ENCODE results near the gene SH3BP4.

SH3BP4 gene

GRCh38 chr2:234988491-234988890 lies 36.7 kb downstream of the SH3BP4 start:
- no peak overlapping the region for H3K4me2 ChIP-seq
- H4K20me1 ChIP-seq, result no peaks in the 10 kb centered on the region
- TF ChIP-seq Cebpa-rat (IDR thresholded peaks at IDR 0.05), result no peak
- peaks cover 10% of the 10 kb centered on the region for H3K4me1 ChIP-seq
- H3K36me3 ChIP-seq, result no peaks in the 10 kb centered on the region
- no peak overlapping the region for H3K27ac ChIP-seq
- H3K9me3 ChIP-seq, result no peaks in the 10 kb centered on the region
- H3K27me3 ChIP-seq, result no peaks in the 10 kb centered on the region
- no peak overlapping the region for H3K4me3 ChIP-seq
- H3K9ac ChIP-seq, result no peak overlapping the region

- no peaks in the 10 kb centered on the region for H3K36me3 ChIP-seq
- no peak for TF ChIP-seq Cebpa-rat (IDR thresholded peaks at IDR 0.05)
- no peaks in the 10 kb centered on the region for H4K20me1 ChIP-seq
- H3K4me3 ChIP-seq, result no peak overlapping the region
- H3K27ac ChIP-seq, result no peak overlapping the region
- H3K4me2 ChIP-seq, result no peak overlapping the region
- no peaks in the 10 kb centered on the region for H3K27me3 ChIP-seq
- peaks cover 18% of the 10 kb centered on the region for H3K4me1 ChIP-seq
- no peaks in the 10 kb centered on the region for H3K9me3 ChIP-seq
- no peak overlapping the region for H3K9ac ChIP-seq
These were observed 37.4 kb downstream of the SH3BP4 start for GRCh38 chr2:234989183-234989701.

GRCh38 chr2:234990300-234990699 lies 38.5 kb downstream of the SH3BP4 start:
- Histone ChIP-seq H3K9ac (no peak overlapping the region), H3K9me3 (no peaks in the 10 kb centered on the region), H3K27me3 (no peaks in the 10 kb centered on the region), H3K4me3 (no peak overlapping the region), H4K20me1 (no peaks in the 10 kb centered on the region), H3K4me1 (peaks cover 22% of the 10 kb centered on the region), H3K27ac (no peak overlapping the region), H3K36me3 (no peaks in the 10 kb centered on the region), H3K4me2 (no peak overlapping the region)
- TF ChIP-seq Cebpa-rat (IDR thresholded peaks at IDR 0.05), result no peak

DNA sequence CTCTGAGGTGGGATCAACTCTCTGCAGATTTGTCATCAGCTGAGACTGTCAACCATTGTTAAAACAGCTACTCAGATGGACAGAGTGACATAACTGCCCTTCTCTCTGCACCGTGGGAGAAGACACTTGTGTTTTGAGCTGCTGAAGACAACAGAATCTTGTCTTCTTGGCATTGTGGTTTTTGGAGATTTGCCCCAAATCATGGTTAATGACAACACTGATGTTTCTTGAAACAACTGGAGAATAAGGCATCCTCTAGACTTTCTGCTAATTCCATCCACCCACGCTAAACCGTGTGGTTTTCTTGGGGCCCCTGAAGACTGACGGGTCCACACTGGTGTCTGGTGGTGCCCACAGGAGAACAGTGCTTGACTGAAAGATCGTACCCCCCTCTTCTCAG lies 39.5 kb downstream of the SH3BP4 start:
- H3K9me3 ChIP-seq, result no peaks in the 10 kb centered on the region
- no peak overlapping the region for H3K4me3 ChIP-seq
- no peaks in the 10 kb centered on the region for H3K27me3 ChIP-seq
- TF ChIP-seq Cebpa-rat (IDR thresholded peaks at IDR 0.05), result no peak
- no peak overlapping the region for H3K27ac ChIP-seq
- H4K20me1 ChIP-seq, result no peaks in the 10 kb centered on the region
- H3K36me3 ChIP-seq, result no peaks in the 10 kb centered on the region
- peaks cover 22% of the 10 kb centered on the region for H3K4me1 ChIP-seq
- H3K9ac ChIP-seq, result no peak overlapping the region
- no peak overlapping the region for H3K4me2 ChIP-seq

DNA sequence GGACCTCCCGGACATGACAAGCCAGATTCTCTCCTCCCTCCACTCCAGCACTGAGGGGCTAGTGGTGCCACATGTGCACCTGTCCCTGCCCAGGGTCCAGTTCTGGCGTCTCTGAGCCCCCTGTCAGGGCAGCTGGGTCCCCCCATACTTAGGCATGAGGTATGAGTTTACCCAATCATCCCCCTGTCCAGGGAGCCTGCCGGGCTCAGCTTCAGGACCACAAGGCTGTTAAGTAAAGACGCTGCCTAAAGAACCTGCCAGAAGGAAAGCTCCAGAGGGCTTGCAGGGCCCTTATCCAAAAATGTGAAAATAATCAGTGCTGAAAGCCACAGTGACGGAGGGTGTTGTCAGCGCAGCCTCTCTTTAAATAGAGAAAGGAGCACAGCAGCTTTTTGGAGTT lies 40.0 kb downstream of the SH3BP4 start:
- peaks cover 22% of the 10 kb centered on the region for H3K4me1 ChIP-seq
- no peaks in the 10 kb centered on the region for H3K36me3 ChIP-seq
- H3K9ac ChIP-seq, result no peak overlapping the region
- no peaks in the 10 kb centered on the region for H4K20me1 ChIP-seq
- no peak for TF ChIP-seq Cebpa-rat (IDR thresholded peaks at IDR 0.05)
- no peaks in the 10 kb centered on the region for H3K27me3 ChIP-seq
- no peak overlapping the region for H3K4me3 ChIP-seq
- no peaks in the 10 kb centered on the region for H3K9me3 ChIP-seq
- no peak overlapping the region for H3K27ac ChIP-seq
- no peak overlapping the region for H3K4me2 ChIP-seq

GRCh38 chr2:234992196-234992595 lies 40.4 kb downstream of the SH3BP4 start:
- Histone ChIP-seq H3K9me3 (no peaks in the 10 kb centered on the region), H3K36me3 (no peaks in the 10 kb centered on the region), H3K27ac (no peak overlapping the region), H3K4me2 (no peak overlapping the region), H3K4me3 (no peak overlapping the region), H3K4me1 (peaks cover 22% of the 10 kb centered on the region), H3K27me3 (no peaks in the 10 kb centered on the region), H4K20me1 (no peaks in the 10 kb centered on the region), H3K9ac (no peak overlapping the region)
- TF ChIP-seq Cebpa-rat (IDR thresholded peaks at IDR 0.05), result no peak

DNA sequence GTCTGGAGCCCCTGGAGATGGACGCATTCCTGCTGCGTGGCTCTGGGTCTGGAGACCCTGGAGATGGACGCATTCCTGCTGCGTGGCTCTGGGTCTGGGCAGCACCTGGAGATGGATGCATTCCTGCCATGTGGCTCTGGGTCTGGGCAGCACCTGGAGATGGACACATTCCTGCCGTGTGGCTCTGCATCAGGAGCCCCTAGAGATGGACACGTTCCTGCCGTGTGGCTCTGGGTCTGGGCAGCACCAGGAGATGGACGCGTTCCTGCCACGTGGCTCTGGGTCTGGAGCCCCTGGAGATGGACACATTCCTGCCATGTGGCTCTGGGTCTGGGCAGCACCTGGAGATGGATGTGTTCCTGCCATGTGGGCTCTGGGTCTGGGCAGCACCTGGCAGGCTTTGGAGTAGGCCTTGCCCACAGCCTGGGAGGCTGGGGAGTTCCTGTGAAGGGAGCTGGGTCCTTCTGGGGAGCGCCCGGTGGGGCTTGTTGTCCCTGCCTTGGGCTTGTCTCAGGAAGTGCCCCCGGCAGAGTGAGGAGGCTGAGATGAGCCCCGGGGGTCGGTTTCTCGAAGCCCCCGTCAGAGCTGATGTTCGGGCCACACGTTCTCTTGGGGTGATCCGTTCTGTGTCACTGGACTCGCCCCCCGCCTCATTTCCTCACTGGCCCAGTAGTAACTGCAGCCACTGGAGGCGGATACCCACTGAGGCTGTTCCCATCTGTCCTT lies 41.0 kb downstream of the SH3BP4 start:
- H3K4me2 ChIP-seq, result peak overlapping the region; percentile 71
- no peaks in the 10 kb centered on the region for H4K20me1 ChIP-seq
- H3K36me3 ChIP-seq, result no peaks in the 10 kb centered on the region

GRCh38 chr2:234993541-234993981 lies 41.7 kb downstream of the SH3BP4 start:
- no peak overlapping the region for H3K9ac ChIP-seq
- H4K20me1 ChIP-seq, result no peaks in the 10 kb centered on the region
- no peaks in the 10 kb centered on the region for H3K36me3 ChIP-seq
- TF ChIP-seq Cebpa-rat (IDR thresholded peaks at IDR 0.05), result no peak
- 0 out of 2 replicates have a peak overlapping the region, but pooled peaks have one; percentile 9 for H3K4me3 ChIP-seq
- H3K27me3 ChIP-seq, result no peaks in the 10 kb centered on the region
- peak overlapping the region; percentile 71 for H3K4me2 ChIP-seq
- peaks cover 22% of the 10 kb centered on the region for H3K4me1 ChIP-seq
- H3K27ac ChIP-seq, result no peak overlapping the region
- no peaks in the 10 kb centered on the region for H3K9me3 ChIP-seq

More for the DNA sequence above, 41.0 kb downstream of the SH3BP4 start:
- Histone ChIP-seq H3K27ac (peak overlapping the region; percentile 41; the same call in 1 of the 2 replicates), H3K27me3 (no peaks in the 10 kb centered on the region), H3K9ac (no peak overlapping the region), H3K4me1 (peaks cover 22% of the 10 kb centered on the region), H3K9me3 (no peaks in the 10 kb centered on the region), H3K4me3 (no peak overlapping the region)
- no peak for TF ChIP-seq Cebpa-rat (IDR thresholded peaks at IDR 0.05)

- Histone ChIP-seq H3K27me3 (no peaks in the 10 kb centered on the region), H4K20me1 (no peaks in the 10 kb centered on the region), H3K4me3 (no peak overlapping the region), H3K4me1 (peaks cover 22% of the 10 kb centered on the region), H3K4me2 (peak overlapping the region; percentile 71), H3K9ac (no peak overlapping the region), H3K27ac (no peak overlapping the region), H3K36me3 (no peaks in the 10 kb centered on the region), H3K9me3 (no peaks in the 10 kb centered on the region)
- TF ChIP-seq Cebpa-rat (IDR thresholded peaks at IDR 0.05), result no peak
These were observed 42.9 kb downstream of the SH3BP4 start for GRCh38 chr2:234994438-234995321.

Data from BLaER1 (cell line).